ENCODE data around the gene CCM2. TPM values are rescaled to one million over a fixed set of nuclear protein-coding genes. Genes with fewer than 3 reads are reported as not detected.

CCM2 gene
- total and polyA plus RNA-seq, 10 donors, result 67.8 to 108 (median 83.8) TPM

GRCh38 chr7:44978511-44979366, 21.3 kb upstream of the CCM2 start, which contains the start of gene MYO1G:
TSS of gene MYO1G (minus strand) at chr7:44979015. CDS start at chr7:44978961, 54 bp downstream.
- no peaks in the 10 kb centered on the region for H3K9me3 ChIP-seq
- TF ChIP-seq POLR2AphosphoS5 (IDR thresholded peaks at IDR 0.05) (peak; percentile 90 to 92 (median 90)), POLR2A (IDR thresholded peaks at IDR 0.05) (peak in 2 of 3 donors; percentile 5 to 36)
- TF ChIP-seq, protein P1, sequence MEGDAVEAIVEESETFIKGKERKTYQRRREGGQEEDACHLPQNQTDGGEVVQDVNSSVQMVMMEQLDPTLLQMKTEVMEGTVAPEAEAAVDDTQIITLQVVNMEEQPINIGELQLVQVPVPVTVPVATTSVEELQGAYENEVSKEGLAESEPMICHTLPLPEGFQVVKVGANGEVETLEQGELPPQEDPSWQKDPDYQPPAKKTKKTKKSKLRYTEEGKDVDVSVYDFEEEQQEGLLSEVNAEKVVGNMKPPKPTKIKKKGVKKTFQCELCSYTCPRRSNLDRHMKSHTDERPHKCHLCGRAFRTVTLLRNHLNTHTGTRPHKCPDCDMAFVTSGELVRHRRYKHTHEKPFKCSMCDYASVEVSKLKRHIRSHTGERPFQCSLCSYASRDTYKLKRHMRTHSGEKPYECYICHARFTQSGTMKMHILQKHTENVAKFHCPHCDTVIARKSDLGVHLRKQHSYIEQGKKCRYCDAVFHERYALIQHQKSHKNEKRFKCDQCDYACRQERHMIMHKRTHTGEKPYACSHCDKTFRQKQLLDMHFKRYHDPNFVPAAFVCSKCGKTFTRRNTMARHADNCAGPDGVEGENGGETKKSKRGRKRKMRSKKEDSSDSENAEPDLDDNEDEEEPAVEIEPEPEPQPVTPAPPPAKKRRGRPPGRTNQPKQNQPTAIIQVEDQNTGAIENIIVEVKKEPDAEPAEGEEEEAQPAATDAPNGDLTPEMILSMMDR (IDR thresholded peaks at IDR 0.05 in 8 of 11, conservative IDR thresholded peaks at IDR 0.05 in 3 of 11), result peak in 3 of 11 experiments; percentile 13 to 28 (median 27)
- intact Hi-C loops (cut with DNase I; ENCODE audit: low total_unique reads), result loop anchor here (10.0 kb wide), 1 partner anchor 46 kb away; no protein-coding TSS in a partner anchor
- peak; percentile 97 for DNase-seq
- H3K4me1 ChIP-seq, result peaks cover 36 to 98% (median 74%) of the 10 kb centered on the region in 6 donors
- H3K27me3 ChIP-seq (replicated peaks in 1 of 7), result no peaks in the 10 kb centered on the region
- WGBS, 5 donors, result 18 to 36% (median 25%) methylated on average over 20 to 24 of the region's 24 CpGs
- H3K27ac ChIP-seq, result peak within 1 kb of the TSS; percentile 46 to 94 (median 85)
- H3K4me3 ChIP-seq, result peak within 1 kb of the TSS; percentile 30 to 82 (median 52)
- peaks cover 0 to 58% (median 43%) of the 10 kb centered on the region in 6 donors for H3K36me3 ChIP-seq

GRCh38 chr7:44979481-44980392, 20.3 kb upstream of the CCM2 start:
- H3K36me3 ChIP-seq, result peaks cover 0 to 58% (median 46%) of the 10 kb centered on the region in 6 donors
- peak; percentile 83 for DNase-seq
- peak overlapping the region in 3 of 8 donors; percentile 52 to 82 (median 56) for H3K4me3 ChIP-seq
- intact Hi-C loops (cut with DNase I; ENCODE audit: low total_unique reads), result loop anchor here (10.0 kb wide), 1 partner anchor 45 kb away; no protein-coding TSS in a partner anchor
- TF ChIP-seq POLR2A (IDR thresholded peaks at IDR 0.05) (no peak), POLR2AphosphoS5 (IDR thresholded peaks at IDR 0.05) (peak in 1 of 3 donors; percentile 47)
- TF ChIP-seq, protein P1 (IDR thresholded peaks at IDR 0.05 in 8 of 11, conservative IDR thresholded peaks at IDR 0.05 in 3 of 11), result no peak
- H3K4me1 ChIP-seq, result peaks cover 43 to 98% (median 80%) of the 10 kb centered on the region in 6 donors
- 48 to 60% (median 57%) methylated on average over 5 to 8 of the region's 8 CpGs for WGBS, 5 donors
- no peaks in the 10 kb centered on the region for H3K27me3 ChIP-seq (replicated peaks in 1 of 7)
- H3K27ac ChIP-seq, result peak overlapping the region; percentile 46 to 94 (median 85)
- H3K9me3 ChIP-seq, result no peaks in the 10 kb centered on the region

DNA sequence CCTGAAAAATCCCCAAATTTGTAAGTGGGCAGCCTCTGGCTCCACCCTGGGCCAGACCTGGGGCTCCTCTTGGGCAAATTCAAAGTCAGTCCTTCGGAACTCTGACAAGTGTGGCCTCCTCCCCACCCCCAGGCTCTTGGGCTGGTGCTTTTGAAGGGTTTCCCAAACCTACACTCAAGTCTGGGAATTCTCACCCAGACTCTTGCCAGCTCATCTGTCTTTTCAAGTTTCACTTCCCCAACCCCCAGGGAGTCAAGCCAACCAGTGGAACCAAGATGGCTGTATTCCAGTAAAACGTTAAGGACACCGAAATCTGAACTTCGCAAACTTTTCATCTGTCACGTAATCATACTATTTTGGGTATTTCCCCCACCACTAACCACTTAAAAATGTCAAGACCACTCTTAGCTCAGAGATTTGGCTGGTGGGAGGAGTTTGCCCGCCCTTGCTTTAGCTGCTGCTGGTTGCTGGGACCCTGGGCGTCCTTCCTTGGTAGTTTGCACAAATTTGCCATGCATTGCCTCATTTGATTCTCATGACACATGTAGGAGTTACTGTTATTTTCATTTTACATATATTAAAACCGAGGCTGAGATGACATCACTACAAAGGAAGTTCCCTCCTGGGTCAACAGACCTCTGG, 19.5 kb upstream of the CCM2 start:
- peaks cover 50 to 98% (median 87%) of the 10 kb centered on the region in 6 donors for H3K4me1 ChIP-seq
- no peaks in the 10 kb centered on the region for H3K27me3 ChIP-seq (replicated peaks in 1 of 7)
- DNase-seq, result peak; percentile 73
- WGBS, 5 donors, result 23 to 32% (median 26%) methylated on average over 8 of the region's 8 CpGs
- H3K4me3 ChIP-seq, result peak overlapping the region in 1 of 8 donors; percentile 82
- TF ChIP-seq, protein P1 (IDR thresholded peaks at IDR 0.05 in 8 of 11, conservative IDR thresholded peaks at IDR 0.05 in 3 of 11), result no peak
- TF ChIP-seq POLR2AphosphoS5 (IDR thresholded peaks at IDR 0.05) (peak in 1 of 3 donors; percentile 58), POLR2A (IDR thresholded peaks at IDR 0.05) (no peak)
- H3K9me3 ChIP-seq, result no peaks in the 10 kb centered on the region
- peaks cover 0 to 58% (median 43%) of the 10 kb centered on the region in 6 donors for H3K36me3 ChIP-seq
- peak overlapping the region; percentile 46 to 94 (median 85) for H3K27ac ChIP-seq
- intact Hi-C loops (cut with DNase I; ENCODE audit: low total_unique reads), result no loop called here
